Peyer's patch (tissue), 4 donors: Measurements from ENCODE around the gene DIAPH2. TPM values are rescaled to one million over a fixed set of nuclear protein-coding genes. Genes with fewer than 3 reads are reported as not detected.

ENCODE experiments used
- DNase-seq, 3 donors: peaks; one replicate each; pipeline ENCODE4 v3.0.0-alpha.2; 2017 to 2019
- H3K27ac ChIP-seq, 4 donors: fragments of 200-600 bp; sonication (generic); one replicate each; pipeline ENCODE4 v1.5.1; 2016 to 2019
- H3K27me3 ChIP-seq, 2 donors: fragments of 200-600 bp; sonication (generic); one replicate each; pipeline ENCODE4 v1.5.1; 2019
- H3K36me3 ChIP-seq, 3 donors: fragments of 200-600 bp; sonication (generic); one replicate each; pipeline ENCODE4 v1.5.1; 2016 to 2019
- H3K4me1 ChIP-seq, 4 donors: fragments of 200-600 bp; sonication (generic); one replicate each; pipeline ENCODE4 v1.5.1; 2016 to 2019
- H3K4me3 ChIP-seq, 4 donors: fragments of 200-600 bp; sonication (generic); 1 replicate in 3 of 4; 2 replicates in 1 of 4; pipeline ENCODE4 v1.5.1; 2016 to 2019; ENCODE audit warnings: mild to moderate bottlenecking in 1 of 4
- H3K9me3 ChIP-seq, 4 donors: fragments of 200-600 bp; sonication (generic); one replicate each; pipeline ENCODE4 v1.5.1; 2016 to 2019; ENCODE audit warnings: mild to moderate bottlenecking in 1 of 4
- POLR2A ChIP-seq, 2 donors: fragments of 450-650 bp; IDR thresholded peaks; one replicate each; pipeline ENCODE4 v1.5.1; 2017; ENCODE audit warnings: antibody characterized with exemption in 2 of 2, mild to moderate bottlenecking in 2 of 2, moderate library complexity in 2 of 2
- total RNA-seq, 4 donors: library from RNA; depleted of rRNA; stranded (reverse); fragments of >200 nt; gene quantifications; one replicate each; pipeline ENCODE4 v1.1.0, GENCODE V29; 2016
- TF ChIP-seq, protein P1 (sequence below), 6 experiments: fragments of 450-650 bp in 4 of 6; fragments of 200-600 bp in 2 of 6; sonication (generic) in 1 of 6; IDR thresholded peaks; one replicate each; pipeline ENCODE4 v1.5.1; 2017 to 2019; ENCODE audit warnings: antibody characterized with exemption in 6 of 6, mild to moderate bottlenecking in 3 of 6, moderate library complexity in 1 of 6

The DIAPH2 gene
- total RNA-seq, 4 donors from 2014 or later, result 15.1 to 114 (median 33.0) TPM

DNA sequence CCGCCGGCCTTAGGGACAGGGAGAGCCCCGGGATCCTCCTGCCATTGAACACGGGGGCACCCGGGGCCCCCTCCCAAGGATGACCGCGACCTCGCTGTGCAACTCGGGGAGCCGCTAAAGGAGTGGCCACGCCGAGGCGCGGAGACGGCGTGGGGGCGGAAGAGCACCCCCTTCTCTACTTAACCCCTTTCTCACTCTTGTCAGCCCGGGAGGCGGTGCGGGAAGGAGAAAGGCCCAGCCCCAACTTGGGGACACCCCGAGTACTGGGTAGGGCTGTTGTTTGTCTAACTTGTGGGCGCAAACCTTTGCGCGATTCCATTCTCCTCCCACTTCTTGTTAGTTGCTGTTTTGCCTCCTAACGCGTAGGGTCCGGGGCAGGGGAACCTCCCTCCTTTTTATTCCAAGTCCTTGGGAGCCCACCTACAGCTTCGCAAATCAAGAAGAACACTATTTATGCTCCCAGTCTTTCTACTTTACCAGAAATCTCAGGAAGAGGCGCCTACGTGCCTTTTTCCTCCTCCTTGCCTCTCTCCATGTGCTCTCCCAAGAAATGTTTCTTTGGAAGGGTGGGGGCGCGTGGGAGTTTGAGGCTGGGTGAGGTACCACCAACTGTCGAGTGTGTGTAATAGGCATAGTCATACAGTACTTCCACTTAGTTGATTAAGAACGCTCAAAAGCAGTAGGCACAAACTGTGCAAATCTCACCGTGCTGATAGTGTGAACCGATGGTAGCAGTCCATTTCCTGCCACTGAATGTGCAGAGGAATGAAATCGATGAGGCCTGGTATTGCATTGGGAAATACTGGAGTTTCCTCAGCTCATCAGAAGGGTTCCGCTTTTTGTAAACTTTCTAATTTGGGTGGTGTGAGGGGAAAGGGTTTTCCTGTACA lies 813 bp downstream of the DIAPH2 start:
- TF ChIP-seq, protein P1, sequence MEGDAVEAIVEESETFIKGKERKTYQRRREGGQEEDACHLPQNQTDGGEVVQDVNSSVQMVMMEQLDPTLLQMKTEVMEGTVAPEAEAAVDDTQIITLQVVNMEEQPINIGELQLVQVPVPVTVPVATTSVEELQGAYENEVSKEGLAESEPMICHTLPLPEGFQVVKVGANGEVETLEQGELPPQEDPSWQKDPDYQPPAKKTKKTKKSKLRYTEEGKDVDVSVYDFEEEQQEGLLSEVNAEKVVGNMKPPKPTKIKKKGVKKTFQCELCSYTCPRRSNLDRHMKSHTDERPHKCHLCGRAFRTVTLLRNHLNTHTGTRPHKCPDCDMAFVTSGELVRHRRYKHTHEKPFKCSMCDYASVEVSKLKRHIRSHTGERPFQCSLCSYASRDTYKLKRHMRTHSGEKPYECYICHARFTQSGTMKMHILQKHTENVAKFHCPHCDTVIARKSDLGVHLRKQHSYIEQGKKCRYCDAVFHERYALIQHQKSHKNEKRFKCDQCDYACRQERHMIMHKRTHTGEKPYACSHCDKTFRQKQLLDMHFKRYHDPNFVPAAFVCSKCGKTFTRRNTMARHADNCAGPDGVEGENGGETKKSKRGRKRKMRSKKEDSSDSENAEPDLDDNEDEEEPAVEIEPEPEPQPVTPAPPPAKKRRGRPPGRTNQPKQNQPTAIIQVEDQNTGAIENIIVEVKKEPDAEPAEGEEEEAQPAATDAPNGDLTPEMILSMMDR (IDR thresholded peaks at IDR 0.05), result no peak
- no peak for TF ChIP-seq POLR2A (IDR thresholded peaks at IDR 0.05)
- Histone ChIP-seq H3K4me3 (peak overlapping the region; percentile 49 to 89 (median 69)), H3K4me1 (no peaks in the 10 kb centered on the region), H3K36me3 (no peaks in the 10 kb centered on the region), H3K27me3 (no peaks in the 10 kb centered on the region), H3K27ac (peak overlapping the region; percentile 68 to 88 (median 82)), H3K9me3 (no peaks in the 10 kb centered on the region)
- peak; percentile 17 to 62 (median 58) for DNase-seq

DNA sequence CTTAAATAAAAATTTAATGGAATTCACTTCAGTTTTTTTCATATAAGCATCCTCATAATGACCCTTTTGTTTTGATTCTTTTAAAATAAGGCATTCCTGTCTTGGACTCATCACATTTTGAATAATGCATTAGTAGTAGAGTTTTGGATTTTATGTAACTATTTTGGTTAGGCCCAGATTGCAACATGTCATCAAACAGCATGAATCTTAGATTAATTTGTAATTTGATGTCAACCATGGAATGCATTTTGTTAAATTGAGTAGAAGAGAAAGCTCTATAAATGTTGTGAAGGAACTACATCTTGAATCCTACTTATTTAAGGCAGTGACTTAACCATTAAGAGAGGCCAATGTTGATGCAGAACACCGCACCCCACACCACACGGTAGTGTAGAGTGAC lies 3.1 kb downstream of the DIAPH2 start:
- no peaks in the 10 kb centered on the region for H3K36me3 ChIP-seq
- H3K9me3 ChIP-seq, result no peaks in the 10 kb centered on the region
- TF ChIP-seq, protein P1 (IDR thresholded peaks at IDR 0.05), result no peak
- no peak for TF ChIP-seq POLR2A (IDR thresholded peaks at IDR 0.05)
- no peak for DNase-seq
- H3K27ac ChIP-seq, result no peak overlapping the region
- no peaks in the 10 kb centered on the region for H3K4me1 ChIP-seq
- no peak overlapping the region for H3K4me3 ChIP-seq
- H3K27me3 ChIP-seq, result no peaks in the 10 kb centered on the region

DNA sequence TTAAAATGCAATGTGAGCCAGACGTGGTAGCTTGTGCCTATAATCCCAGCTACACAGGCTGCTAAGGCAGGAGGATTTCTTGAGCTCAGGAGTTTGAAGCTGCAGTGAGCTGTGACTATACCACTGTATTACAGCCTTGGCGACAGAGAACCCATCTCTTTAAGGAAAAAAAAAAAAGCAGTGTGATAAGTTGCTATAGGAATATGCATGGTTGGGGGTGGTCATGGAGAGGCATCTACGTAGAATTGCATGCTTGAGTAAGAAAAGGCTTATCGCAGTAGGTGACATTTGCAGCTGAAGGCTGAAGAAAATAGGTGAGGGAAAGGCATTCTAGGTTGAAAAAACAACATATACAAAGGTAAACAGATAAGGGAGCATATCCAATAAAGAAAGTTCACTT lies 4.1 kb downstream of the DIAPH2 start:
- no peak overlapping the region for H3K27ac ChIP-seq
- no peak for DNase-seq

DNA sequence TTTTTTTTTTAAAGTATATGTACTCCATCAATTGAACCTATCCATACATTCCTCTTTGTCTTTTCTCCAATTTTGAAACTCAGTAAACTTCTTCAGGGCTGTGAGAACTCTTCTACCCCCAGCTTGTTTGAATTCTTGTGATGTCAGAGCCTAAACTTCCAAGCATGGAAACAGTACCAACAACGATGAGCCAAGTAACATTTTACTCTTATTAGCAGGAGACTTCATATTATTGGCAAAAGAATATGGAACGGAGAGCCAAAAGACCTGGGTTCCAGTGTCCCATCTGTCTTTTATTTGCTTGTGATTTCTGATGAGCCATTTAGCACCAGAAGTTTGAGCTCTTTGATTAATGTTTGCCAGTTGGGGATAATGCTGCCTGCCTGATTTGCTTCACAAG lies 5.3 kb downstream of the DIAPH2 start:
- DNase-seq, result no peak
- TF ChIP-seq, protein P1 (IDR thresholded peaks at IDR 0.05), result no peak
- no peak for TF ChIP-seq POLR2A (IDR thresholded peaks at IDR 0.05)

More for the DNA sequence above, 4.1 kb downstream of the DIAPH2 start:
- Histone ChIP-seq H3K9me3 (no peaks in the 10 kb centered on the region), H3K4me1 (no peaks in the 10 kb centered on the region), H3K27me3 (no peaks in the 10 kb centered on the region), H3K36me3 (no peaks in the 10 kb centered on the region), H3K4me3 (no peak overlapping the region)
- TF ChIP-seq, protein P1 (IDR thresholded peaks at IDR 0.05), result no peak
- TF ChIP-seq POLR2A (IDR thresholded peaks at IDR 0.05), result no peak

DNA sequence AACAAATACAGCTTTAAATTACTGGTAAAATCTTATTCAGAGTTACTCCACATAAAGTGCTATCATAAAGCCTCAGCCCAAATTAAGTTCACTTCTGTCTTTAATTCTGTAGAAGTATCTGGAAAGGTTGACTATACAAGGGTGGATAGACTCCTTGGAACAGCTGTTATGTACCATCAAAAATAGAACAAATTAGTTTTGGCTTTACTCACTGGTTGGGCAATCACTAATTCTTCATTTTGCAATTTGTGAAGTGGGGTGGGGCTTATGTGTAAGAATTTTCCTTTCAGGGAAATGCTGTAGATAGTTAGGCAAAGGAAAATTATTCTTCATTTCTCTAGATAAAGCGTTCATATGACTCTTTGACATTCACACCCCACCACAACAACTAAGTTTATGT lies 7.8 kb downstream of the DIAPH2 start:
- Histone ChIP-seq H3K4me3 (no peak overlapping the region), H3K9me3 (no peaks in the 10 kb centered on the region), H3K4me1 (no peaks in the 10 kb centered on the region), H3K27me3 (no peaks in the 10 kb centered on the region), H3K27ac (no peak overlapping the region), H3K36me3 (no peaks in the 10 kb centered on the region)
- no peak for DNase-seq
- TF ChIP-seq, protein P1 (IDR thresholded peaks at IDR 0.05), result no peak
- no peak for TF ChIP-seq POLR2A (IDR thresholded peaks at IDR 0.05)

More for the DNA sequence above, 5.3 kb downstream of the DIAPH2 start:
- Histone ChIP-seq H3K27ac (no peak overlapping the region), H3K4me1 (no peaks in the 10 kb centered on the region), H3K36me3 (no peaks in the 10 kb centered on the region), H3K27me3 (no peaks in the 10 kb centered on the region), H3K4me3 (no peak overlapping the region), H3K9me3 (no peaks in the 10 kb centered on the region)
